Adrenal gland (tissue), 12 donors: Measurements from ENCODE around the gene GATAD2B. TPM values are rescaled to one million over a fixed set of nuclear protein-coding genes. Genes with fewer than 3 reads are reported as not detected.

ENCODE experiments used
- DNase-seq, 7 donors: peaks; one replicate each; pipeline ENCODE4 v3.0.0-alpha.2; 2019 to 2020
- H3K27ac ChIP-seq, 5 donors: fragments of 200-600 bp; sonication (generic) in 4 of 5; 1 replicate in 3 of 5; 2 replicates in 2 of 5; pipeline versions ENCODE4 v1.5.1 to v1.8.0; 2016 to 2020; ENCODE audit warnings: mild to moderate bottlenecking in 1 of 5
- H3K27me3 ChIP-seq: fragments of 200-600 bp; 2 replicates; pipeline ENCODE4 v1.8.0; 2021
- H3K36me3 ChIP-seq, 2 donors: fragments of 200-600 bp; replicated peaks in 1 of 2; 1 replicate in 1 of 2; 2 replicates in 1 of 2; pipeline versions ENCODE4 v1.5.1 to v1.8.0; 2018 to 2022
- H3K4me1 ChIP-seq, 2 donors: fragments of 200-600 bp; replicated peaks in 1 of 2; 1 replicate in 1 of 2; 2 replicates in 1 of 2; pipeline versions ENCODE4 v1.5.1 to v1.8.0; 2018 to 2021
- H3K4me3 ChIP-seq, 4 donors: fragments of 200-600 bp; sonication (generic) in 3 of 4; one replicate each; pipeline ENCODE4 v1.5.1; 2016 to 2018
- H3K9me3 ChIP-seq, 3 donors: fragments of 200-600 bp; sonication (generic) in 1 of 3; replicated peaks in 1 of 3; 1 replicate in 2 of 3; 2 replicates in 1 of 3; pipeline versions ENCODE4 v1.5.1 to v1.8.0; 2016 to 2021
- POLR2A ChIP-seq, 2 donors: fragments of 450-650 bp; IDR thresholded peaks; one replicate each; pipeline ENCODE4 v1.6.1; 2017; ENCODE audit warnings: antibody characterized with exemption in 2 of 2, mild to moderate bottlenecking in 2 of 2, moderate library complexity in 1 of 2
- WGBS, 4 donors: extraction: QIAGEN DNeasy Blood & Tissue Kit in 2 of 4; methylation state at CpG; one replicate each; pipeline versions ENCODE4 v1.1.5 to v1.1.7; 2013 to 2017; 5-methylcytosine and 5-hydroxymethylcytosine counted together
- intact Hi-C, 2 donors: fragments of 100-400 bp; cut with DNase I; formaldehyde crosslinking; loops; one replicate each; pipeline versions ENCODE4 v1.14.1 to v1.15.0; 2022 to 2023
- polyA plus RNA-seq, 3 donors: library from polyadenylated mRNA; stranded (reverse); fragments of 200-250 nt in 2 of 3; fragments of 350-450 nt in 1 of 3; fragmentation: Illumina TruSeq in 1 of 3; extraction: RNeasy Lipid Tissue Mini Kit (QIAGEN cat#74804) in 1 of 3; gene quantifications; one replicate each; pipeline ENCODE4 v1.2.3, GENCODE V29; 2013 to 2014
- total RNA-seq, 9 donors: library from RNA; depleted of rRNA in 4 of 9; stranded (reverse); fragments of >200 nt in 4 of 9; fragments of 120-200 nt in 1 of 9; fragmentation: NEBNext Ultra II Directional in 1 of 9; extraction: Animal tissue kit (Norgen Biotek cat#: 25700) in 1 of 9; gene quantifications; one replicate each; pipeline versions ENCODE4 v1.1.0 to v1.2.4, GENCODE V29; 2013 to 2023
- TF ChIP-seq, protein P1 (sequence below), 6 experiments: fragments of 450-650 bp in 4 of 6; fragments of 200-600 bp in 2 of 6; sonication (generic) in 1 of 6; IDR thresholded peaks; 1 replicate in 5 of 6; 2 replicates in 1 of 6; pipeline versions ENCODE4 v1.5.1 to v1.8.0; 2016 to 2021; ENCODE audit warnings: antibody characterized with exemption in 6 of 6, mild to moderate bottlenecking in 2 of 6, moderate library complexity in 1 of 6
- donor health status: healthy with polysubstance abuse.
- donor health status: Bipolar disorder and iron deficiency.
- donor health status: DM: yes; HTN: yes; CAD: no.
- donor health status: DM: no; HTN: no; CAD: no.
- donor health status: DM: no; HTN: no; CAD: no.
- donor health status: DM: yes; HTN: yes; CAD: no.

The GATAD2B gene
- total and polyA plus RNA-seq, 12 donors = 3.0 to 43.3 (median 16.6) TPM

GRCh38 chr1:153773096-153773921, 149.5 kb downstream of the GATAD2B start:
- H3K36me3 ChIP-seq = peaks cover 0 to 40% of the 10 kb centered on the region in 2 donors
- H3K4me3 ChIP-seq = no peak overlapping the region
- intact Hi-C loops = loop anchor here in 1 of 2 donors (10.0 kb wide), 2 partner anchors 99 to 199 kb away; partner anchors contain the start of genes ILF2 and NPR1
- H3K27ac ChIP-seq = peak overlapping the region; percentile 16 to 65 (median 49)
- H3K9me3 ChIP-seq = no peaks in the 10 kb centered on the region
- DNase-seq = peak in 2 of 7 donors; percentile 45 to 61
- WGBS, 4 donors = 57 to 66% (median 65%) methylated on average over 10 to 12 of the region's 12 CpGs
- H3K4me1 ChIP-seq = peaks cover 14 to 43% of the 10 kb centered on the region in 2 donors
- TF ChIP-seq, protein P1, sequence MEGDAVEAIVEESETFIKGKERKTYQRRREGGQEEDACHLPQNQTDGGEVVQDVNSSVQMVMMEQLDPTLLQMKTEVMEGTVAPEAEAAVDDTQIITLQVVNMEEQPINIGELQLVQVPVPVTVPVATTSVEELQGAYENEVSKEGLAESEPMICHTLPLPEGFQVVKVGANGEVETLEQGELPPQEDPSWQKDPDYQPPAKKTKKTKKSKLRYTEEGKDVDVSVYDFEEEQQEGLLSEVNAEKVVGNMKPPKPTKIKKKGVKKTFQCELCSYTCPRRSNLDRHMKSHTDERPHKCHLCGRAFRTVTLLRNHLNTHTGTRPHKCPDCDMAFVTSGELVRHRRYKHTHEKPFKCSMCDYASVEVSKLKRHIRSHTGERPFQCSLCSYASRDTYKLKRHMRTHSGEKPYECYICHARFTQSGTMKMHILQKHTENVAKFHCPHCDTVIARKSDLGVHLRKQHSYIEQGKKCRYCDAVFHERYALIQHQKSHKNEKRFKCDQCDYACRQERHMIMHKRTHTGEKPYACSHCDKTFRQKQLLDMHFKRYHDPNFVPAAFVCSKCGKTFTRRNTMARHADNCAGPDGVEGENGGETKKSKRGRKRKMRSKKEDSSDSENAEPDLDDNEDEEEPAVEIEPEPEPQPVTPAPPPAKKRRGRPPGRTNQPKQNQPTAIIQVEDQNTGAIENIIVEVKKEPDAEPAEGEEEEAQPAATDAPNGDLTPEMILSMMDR (IDR thresholded peaks at IDR 0.05) = no peak
- no peak for TF ChIP-seq POLR2A (IDR thresholded peaks at IDR 0.05)
- H3K27me3 ChIP-seq = no peaks in the 10 kb centered on the region

GRCh38 chr1:153771841-153772593, 150.8 kb downstream of the GATAD2B start:
- DNase-seq = peak in 1 of 7 donors; percentile 14

GRCh38 chr1:153771261-153771660, 151.5 kb downstream of the GATAD2B start:
- intact Hi-C loops = loop anchor here in 1 of 2 donors (10.0 kb wide), 2 partner anchors 96 to 196 kb away; partner anchors contain the start of genes ILF2 and NPR1
- H3K27me3 ChIP-seq = no peaks in the 10 kb centered on the region
- no peak overlapping the region for H3K4me3 ChIP-seq
- peaks cover 0 to 61% of the 10 kb centered on the region in 2 donors for H3K36me3 ChIP-seq
- 91 to 100% (median 100%) methylated on average over 2 of the region's 2 CpGs for WGBS, 4 donors
- peak overlapping the region in 2 of 5 donors; percentile 38 to 55 for H3K27ac ChIP-seq
- peaks cover 9 to 24% of the 10 kb centered on the region in 2 donors for H3K4me1 ChIP-seq
- H3K9me3 ChIP-seq = no peaks in the 10 kb centered on the region
- no peak for TF ChIP-seq POLR2A (IDR thresholded peaks at IDR 0.05)
- TF ChIP-seq, protein P1 (IDR thresholded peaks at IDR 0.05) = no peak
- DNase-seq = no peak

More at GRCh38 chr1:153771841-153772593, 150.8 kb downstream of the GATAD2B start:
- Histone ChIP-seq H3K36me3 (peaks cover 0 to 53% of the 10 kb centered on the region in 2 donors), H3K9me3 (no peaks in the 10 kb centered on the region), H3K4me1 (peaks cover 10 to 32% of the 10 kb centered on the region in 2 donors), H3K4me3 (no peak overlapping the region), H3K27me3 (no peaks in the 10 kb centered on the region), H3K27ac (peak overlapping the region in 1 of 5 donors; percentile 55)
- TF ChIP-seq, protein P1 (IDR thresholded peaks at IDR 0.05) = peak in 5 of 6 experiments; percentile 20 to 46 (median 28)
- no peak for TF ChIP-seq POLR2A (IDR thresholded peaks at IDR 0.05)
- intact Hi-C loops = loop anchor here in 1 of 2 donors (10.0 kb wide), 2 partner anchors 97 to 197 kb away; partner anchors contain the start of genes ILF2 and NPR1
- WGBS, 4 donors = 76 to 91% (median 80%) methylated on average over 12 to 21 of the region's 21 CpGs
